Fibroblast of villous mesenchyme (primary cell): ENCODE data around the gene SMURF1. TPM values are rescaled to one million over a fixed set of nuclear protein-coding genes. Genes with fewer than 3 reads are reported as not detected.

Experiments used
- DNase-seq: peaks from one replicate; pipeline ENCODE4 v3.0.0-alpha.2; 2010; ENCODE audit warnings: low read depth
- H3K4me3 ChIP-seq: 2 replicates; pipeline ENCODE4 v1.5.1; 2011; ENCODE audit warnings: low read depth, mild to moderate bottlenecking, low read length
- CTCF ChIP-seq: IDR thresholded peaks from 2 replicates; pipeline ENCODE4 v1.5.1; 2012; ENCODE audit warnings: low read depth, mild to moderate bottlenecking, low read length; ENCODE audit not compliant: insufficient read depth
- total RNA-seq: library from RNA; depleted of rRNA; stranded (reverse); fragments of >200 nt; gene quantifications from 2 replicates; pipeline ENCODE4 v1.2.3, GENCODE V29; 2012

The SMURF1 gene
- total RNA-seq, 1 donor: 29.8 TPM

DNA sequence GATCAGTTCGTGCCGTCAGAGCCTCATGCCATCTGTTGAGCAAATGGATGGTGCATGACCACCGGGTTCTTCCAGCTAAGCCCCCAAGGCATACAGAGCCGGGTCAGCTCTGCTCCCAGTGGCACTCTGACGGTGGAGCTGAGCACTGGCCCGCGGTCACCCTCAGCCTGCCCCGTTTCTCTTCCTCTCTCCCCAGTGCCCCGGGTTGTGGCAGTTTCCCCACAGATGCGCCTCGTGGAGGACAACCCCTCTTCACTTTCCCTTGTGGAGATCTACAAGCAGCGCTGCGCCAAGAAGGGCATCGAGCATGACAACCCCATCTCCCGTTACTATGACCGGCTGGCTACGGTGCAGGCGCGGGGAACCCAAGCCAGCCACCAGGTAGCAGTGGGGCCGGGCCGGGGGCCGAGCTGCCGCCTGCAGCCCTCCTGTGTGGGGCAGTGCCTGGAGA lies 135.7 kb downstream of the SMURF1 start:
- no peak overlapping the region for H3K4me3 ChIP-seq
- TF ChIP-seq CTCF: no peak
- DNase-seq: no peak

GRCh38 chr7:99006739-99007424 lies 137.0 kb downstream of the SMURF1 start:
- TF ChIP-seq CTCF: no peak
- DNase-seq: no peak
- no peak overlapping the region for H3K4me3 ChIP-seq

DNA sequence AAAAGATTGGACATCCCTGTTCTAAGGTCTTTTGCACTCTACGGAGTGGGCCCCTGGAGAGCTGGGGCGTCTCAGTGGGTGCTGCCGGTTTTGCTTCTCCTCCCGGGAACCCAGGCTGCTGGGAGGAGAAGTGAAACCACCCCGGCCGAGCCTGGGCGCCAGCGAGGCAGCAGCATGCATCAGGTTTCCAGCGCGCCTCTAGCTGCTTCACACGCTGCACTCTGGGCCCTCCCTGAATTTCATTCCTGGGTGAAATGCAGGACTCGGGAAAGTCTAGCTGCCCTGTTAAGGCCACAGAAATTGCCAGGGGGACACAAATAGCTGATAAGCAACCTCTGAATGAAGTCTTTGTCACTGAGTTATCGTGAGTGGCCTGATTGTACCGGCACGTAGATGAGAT lies 138.1 kb downstream of the SMURF1 start:
- no peak overlapping the region for H3K4me3 ChIP-seq
- DNase-seq: no peak
- TF ChIP-seq CTCF: no peak

- H3K4me3 ChIP-seq: no peak overlapping the region
- no peak for DNase-seq
- TF ChIP-seq CTCF: no peak
Observed at GRCh38 chr7:99004781-99005500, 139.0 kb downstream of the SMURF1 start.

DNA sequence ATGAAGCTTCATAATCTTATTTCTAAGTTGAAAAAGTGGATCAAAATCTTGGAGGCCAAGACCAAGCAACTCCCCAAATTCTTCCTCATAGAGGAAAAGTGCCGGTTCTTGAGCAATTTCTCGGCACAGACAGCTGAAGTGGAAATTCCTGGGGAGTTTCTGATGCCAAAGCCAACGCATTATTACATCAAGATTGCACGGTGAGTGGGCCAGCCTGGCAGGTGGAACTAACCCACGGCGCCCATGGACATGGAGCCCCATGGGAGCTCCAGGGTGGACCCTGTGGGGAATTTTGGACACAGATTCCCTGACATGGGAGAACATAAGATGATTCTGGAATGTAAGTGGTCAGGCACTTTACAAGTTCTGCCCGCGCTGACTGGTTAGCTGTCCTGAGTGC lies 139.7 kb downstream of the SMURF1 start:
- no peak overlapping the region for H3K4me3 ChIP-seq
- TF ChIP-seq CTCF: no peak
- no peak for DNase-seq

DNA sequence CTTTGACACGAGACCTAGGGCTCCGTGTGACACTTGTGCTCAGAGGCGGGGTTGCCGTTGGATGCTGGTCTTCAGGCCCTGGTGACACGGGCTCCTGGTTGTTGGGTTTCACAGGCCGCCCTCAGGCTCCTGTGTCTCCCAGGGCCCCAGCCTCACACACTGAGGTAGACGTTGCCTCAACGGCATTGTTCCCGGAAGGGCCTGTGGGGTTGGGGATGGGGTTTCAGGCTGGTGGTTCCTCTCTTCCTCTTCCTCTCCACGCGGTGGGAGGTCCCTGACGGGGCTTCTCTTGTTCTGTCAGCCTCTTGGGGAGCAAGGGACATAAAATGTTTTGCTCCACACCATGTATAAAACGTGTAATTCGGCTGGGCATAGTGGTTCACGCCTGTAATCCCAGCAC lies 140.5 kb downstream of the SMURF1 start:
- no peak for DNase-seq
- no peak for TF ChIP-seq CTCF
- no peak overlapping the region for H3K4me3 ChIP-seq

DNA sequence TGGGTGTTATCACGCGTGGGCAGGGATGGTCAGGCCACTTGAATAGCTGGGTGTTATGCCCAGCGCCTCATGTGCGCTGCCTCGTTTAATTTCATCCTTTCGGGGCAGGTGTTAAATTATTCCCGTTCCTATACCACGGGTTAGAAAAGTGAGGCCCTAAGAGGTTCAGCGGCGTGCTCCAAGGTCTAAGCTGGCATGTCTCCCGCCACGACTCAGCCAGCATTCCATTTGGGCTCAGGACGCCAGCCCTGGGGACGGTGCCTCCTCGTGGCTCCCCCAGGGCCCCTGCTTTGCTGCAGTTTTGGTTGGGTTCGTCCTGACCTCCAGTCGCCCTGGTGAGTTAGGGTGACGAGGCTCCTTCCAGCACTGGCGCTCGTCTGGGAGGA lies 141.1 kb downstream of the SMURF1 start:
- TF ChIP-seq CTCF: no peak
- DNase-seq: no peak
- H3K4me3 ChIP-seq: no peak overlapping the region
